ENCODE results near the gene PPP5C.
A peak's percentile ranks its signal among the peaks of the same experiment; 100 is the strongest.
"Not testable (repeated sequence)": the region's sequence is repeated elsewhere in the genome, so short reads cannot be mapped to it uniquely, and the experiment has no call there.

PPP5C gene

DNA sequence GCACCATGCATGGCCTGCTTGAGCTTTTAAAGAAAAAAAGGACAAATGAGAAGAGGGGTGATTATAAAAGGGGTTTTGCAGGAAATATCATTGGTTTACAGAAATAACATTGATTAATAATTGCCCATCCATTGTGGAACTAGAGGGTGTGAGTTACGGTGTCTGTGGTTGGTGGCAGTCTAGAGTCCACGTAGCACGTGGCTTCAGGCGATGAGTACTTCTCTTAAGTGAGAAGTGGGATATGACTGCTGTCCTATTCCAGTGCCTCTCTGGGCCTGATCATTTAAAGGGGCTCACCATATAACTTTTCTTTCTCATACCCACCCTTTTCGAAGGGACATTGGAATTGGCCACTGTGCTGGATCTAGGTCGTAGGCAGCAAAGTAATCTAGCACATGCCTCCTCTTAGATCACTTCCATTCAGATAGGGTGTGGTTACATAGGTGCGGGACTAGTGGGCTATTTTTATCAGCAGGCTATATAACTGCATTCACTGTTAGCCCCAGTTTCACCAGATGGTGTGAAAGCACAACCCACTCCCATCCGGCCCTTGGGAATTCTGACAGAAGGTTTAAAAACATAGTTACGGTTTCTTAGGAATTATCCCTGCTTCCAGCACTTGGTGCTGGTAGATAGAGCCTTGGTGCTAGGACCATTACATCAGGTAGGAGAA, 19.9 kb downstream of the PPP5C start:
- DNase-seq, result no peak

DNA sequence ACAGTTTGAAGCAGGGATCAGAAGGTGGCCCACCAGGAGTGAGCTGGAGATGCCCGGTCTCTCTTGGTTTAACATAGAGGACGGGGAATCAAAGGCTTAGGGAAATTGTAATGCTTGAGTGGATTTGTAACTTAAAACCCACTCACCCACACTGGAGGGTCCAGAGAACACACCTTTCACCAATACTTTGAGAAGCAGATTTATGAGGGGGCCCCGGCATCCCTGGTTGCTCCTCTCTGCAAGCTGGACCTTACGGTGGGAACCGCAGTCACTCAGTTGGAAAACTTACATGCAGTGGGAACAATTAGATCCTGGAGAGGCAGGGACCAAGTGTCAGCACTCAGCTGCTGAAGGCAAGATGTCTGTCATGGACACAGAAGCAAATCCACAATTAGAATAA, 20.5 kb downstream of the PPP5C start:
- no peak for DNase-seq

DNA sequence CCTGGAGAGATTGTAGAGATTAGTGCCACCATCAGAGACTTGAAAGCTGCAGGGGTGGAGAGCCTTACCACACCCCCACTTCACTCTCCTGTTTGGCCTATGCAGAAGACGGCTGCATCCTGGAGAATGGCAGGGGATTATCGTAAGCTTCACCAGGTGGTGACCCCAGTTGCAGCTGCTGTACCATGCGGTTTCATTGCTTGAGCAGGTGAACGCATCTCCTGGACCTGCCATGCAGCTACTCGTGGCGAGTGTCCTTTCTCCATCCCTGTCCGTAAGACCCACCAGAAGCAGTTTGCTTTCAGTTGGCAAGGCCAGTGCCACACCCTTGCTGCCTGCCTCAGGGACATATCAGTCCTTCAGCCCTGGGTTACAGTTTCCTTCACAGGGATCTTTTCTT, 21.2 kb downstream of the PPP5C start:
- DNase-seq, result no peak

- no peak for DNase-seq
Measured at GRCh38 chr19:46369817-46370216, 22.9 kb downstream of the PPP5C start.

DNA sequence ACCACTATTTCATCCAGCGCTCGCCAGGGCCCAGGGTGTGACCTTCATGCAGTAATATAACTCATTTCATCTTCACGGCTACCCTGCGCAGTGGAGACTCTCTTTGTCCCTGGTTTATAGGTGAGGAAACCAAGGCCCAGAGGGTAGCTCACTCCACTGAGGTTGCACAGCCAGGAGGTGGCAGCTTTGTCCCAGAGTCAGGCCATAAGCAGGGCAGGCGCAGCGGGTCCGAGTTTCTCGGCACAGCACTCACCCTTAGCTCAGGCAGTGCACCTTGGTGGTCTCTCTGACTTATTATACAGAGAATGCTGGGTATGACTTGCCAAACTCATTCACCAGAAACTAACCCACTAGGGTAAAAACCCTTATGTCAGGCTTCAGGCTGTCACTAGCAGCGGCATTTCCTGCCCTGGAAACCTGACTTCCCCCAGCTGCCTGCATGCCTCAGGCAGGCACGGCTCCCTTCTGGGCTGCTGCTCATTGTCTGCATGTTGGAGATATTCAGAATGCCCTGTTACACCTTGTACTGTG, 24.5 kb downstream of the PPP5C start:
- DNase-seq, result no peak

- no peak for DNase-seq
Measured at GRCh38 chr19:46372901-46373490, 26.1 kb downstream of the PPP5C start.

DNA sequence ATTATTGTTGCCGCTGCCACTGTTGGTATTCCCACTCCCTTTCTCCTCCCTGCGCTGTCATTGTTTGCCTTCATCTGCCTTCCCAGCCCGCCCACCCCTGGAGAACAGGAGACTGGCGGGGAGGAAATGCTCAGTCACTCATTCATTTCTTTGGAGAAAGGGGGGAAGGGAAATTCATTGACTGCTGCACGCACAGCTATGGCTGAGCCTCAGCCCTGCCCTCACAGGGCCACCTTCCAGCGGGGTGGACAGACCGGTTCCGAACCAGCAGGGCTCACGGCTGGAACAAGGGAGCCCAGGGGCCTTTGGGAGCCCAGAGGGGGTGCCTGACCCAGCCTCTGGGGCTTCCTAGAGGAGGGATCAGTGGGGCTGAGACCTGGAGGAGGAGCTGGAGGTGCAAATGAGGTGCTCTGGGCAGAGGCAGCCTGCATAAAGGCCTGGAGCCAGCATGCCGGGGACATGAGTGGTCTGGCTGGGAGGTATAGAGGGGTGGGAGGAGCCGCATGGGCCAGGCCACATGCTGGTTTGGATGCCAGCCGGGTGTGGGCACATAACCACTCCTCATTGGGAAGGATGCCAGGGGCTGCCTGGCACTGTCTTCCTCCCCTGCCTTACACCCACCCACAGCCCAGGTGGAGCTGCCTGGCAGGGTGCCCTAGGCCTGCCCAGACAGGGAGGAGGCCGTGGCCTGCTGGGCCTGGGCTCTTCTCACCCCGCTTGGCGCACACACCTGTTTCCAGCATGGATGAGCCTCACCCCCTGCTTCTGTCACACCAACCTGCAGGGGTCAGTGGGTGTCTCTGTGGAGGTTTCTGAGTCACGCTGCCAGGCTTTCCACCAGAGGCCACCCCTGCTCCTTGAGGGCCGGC, 26.8 kb downstream of the PPP5C start:
- DNase-seq, result peak; percentile 83

GRCh38 chr19:46374536-46375475, 27.9 kb downstream of the PPP5C start:
- no peak for DNase-seq

DNA sequence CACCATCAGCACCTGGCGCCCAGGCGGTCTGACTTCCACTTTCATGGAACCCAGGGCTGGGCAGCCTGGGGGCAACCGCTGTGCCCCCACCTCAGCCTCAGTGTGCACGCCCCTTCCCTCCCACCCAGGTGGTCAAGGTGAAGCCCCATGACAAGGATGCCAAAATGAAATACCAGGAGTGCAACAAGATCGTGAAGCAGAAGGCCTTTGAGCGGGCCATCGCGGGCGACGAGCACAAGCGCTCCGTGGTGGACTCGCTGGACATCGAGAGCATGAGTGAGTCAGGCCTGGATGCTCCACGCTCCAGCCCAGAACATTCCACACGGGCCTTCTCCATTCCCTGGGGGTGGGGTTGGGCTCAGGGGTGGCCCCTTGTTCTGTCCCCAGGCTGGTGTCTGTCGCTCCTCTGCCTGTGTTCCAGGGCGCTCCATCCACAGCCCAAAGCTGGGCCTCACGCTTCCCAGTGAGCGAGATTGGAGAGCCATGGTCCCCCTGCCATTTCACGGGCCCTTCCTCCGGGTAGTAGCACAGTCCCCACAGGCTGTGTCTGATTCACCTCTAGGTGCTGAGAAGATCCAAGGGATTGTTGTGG, 28.7 kb downstream of the PPP5C start:
- not testable (repeated sequence) for DNase-seq

GRCh38 chr19:46376241-46377153, 29.6 kb downstream of the PPP5C start:
- no peak for DNase-seq

GRCh38 chr19:46378268-46378667, 31.4 kb downstream of the PPP5C start:
- DNase-seq, result no peak

DNA sequence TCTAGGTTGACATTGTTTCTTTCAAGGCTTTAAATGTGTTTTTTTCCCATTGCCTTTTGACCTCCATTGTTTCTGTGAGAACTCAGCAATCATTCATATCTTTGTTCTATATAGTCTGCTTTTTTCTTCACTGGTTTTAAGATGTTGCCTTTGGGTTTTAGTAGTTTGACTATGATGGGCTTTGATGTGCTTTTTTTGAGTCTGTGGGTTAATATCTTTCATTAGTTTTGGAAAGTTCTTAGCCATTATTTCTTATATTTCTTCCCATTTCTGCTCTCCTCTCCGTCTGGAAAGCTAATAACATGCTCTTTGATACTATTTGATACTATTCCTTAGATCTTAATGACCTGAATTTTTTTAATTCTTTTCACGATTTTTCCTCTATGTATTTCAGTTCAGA, 33.8 kb downstream of the PPP5C start:
- DNase-seq, result no peak

DNA sequence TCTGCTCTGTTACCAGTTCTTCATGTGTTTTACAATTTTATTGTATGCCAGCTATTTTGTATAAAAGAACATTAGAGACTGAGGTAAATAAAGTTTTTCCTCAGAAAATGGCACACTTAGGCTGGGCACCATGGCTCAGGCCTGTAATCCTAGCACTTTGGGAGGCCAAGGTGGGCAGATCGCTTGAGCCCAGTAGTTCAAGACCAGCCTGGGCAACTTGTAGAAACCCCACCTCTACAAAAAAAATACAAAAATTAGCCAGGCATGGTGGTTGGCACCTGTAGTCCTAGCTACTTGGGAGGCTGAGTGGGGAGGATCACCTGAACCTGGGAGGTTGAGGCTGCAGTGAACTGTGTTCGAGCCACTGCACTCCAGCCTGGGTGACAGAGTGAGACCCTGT, 34.5 kb downstream of the PPP5C start:
- DNase-seq, result no peak

GRCh38 chr19:46381756-46382345, 35.0 kb downstream of the PPP5C start:
- DNase-seq, result no peak

DNA sequence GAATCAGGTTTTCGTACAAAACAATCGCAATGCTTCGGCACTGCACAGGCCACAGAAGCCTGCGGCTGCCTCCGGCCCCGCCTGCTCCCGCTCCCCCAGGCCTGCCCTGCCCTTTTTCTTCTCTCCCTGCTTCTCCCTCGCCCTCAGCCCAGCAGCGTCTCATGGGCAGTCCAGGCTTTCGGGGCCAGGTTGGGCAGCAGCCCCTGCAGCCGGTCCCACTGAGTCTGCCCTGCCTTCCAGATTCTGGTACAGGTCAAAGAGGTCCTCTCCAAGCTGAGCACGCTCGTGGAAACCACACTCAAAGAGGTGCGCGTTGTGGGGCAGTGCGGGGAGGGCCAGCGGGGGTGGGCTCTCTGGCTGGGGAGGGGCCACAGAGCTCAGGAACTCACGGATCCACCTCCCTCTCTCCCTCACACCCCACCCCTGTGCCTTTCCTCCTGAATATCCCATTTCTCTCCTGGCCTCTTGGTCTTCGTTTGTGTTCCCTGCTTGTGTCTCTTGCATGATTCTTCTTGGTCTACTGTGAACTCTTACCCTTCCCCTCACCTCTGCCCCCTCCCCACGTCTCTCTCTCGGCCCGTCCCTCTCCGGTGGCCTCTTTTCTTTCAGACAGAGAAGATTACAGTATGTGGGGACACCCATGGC, 36.4 kb downstream of the PPP5C start:
- no peak for DNase-seq

- no peak for DNase-seq
Measured at GRCh38 chr19:46383846-46384245, 37.0 kb downstream of the PPP5C start.

DNA sequence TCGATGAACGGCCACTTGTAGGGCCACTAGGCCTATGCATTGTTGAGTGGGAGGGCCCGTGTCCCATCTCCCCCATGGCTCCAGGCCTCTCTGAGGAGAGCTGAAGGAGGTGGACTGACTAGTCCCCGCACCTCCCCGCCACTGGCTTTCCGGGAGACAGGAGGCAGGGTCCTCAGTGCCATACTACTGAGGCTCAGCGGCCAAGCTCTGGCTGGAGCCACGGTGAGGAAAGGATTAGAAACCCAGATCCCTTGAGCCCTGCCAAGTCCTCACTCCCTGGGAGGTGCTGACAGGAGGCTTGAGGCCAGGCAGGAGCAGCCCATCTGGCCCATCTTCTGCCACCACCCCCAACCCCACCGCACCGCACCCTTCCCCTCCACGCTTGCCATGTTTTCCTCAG, 37.5 kb downstream of the PPP5C start:
- DNase-seq, result no peak

GRCh38 chr19:46385636-46386035, 38.7 kb downstream of the PPP5C start:
- no peak for DNase-seq

DNA sequence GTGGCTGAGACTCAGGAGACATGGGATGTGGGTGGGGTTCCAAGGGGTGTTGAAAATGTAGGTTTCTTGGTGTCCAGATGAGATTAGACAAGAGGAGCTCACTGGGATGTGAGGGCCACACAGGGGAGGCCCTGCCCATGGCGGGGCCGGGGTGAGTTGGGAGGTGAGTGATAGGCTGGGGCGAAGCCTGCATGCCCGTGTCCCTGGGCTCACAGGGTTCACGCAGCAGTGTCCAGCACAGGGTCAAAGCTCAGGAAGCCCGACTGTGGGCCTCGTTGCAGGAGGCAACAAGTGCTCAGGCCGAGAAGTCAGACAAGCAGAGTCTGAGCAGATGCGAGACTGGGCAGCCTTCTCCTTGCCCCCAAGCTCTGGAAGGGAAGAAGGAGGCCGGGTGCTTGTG, 39.3 kb downstream of the PPP5C start:
- no peak for DNase-seq

Measured in T1000 (cell line).